Tibial nerve (tissue), 4 donors: Measurements from ENCODE around the gene FAT1.

ENCODE experiments used
- EP300 ChIP-seq, 2 donors: sonication (generic); formaldehyde crosslinking; IDR thresholded peaks; one replicate each; pipeline ENCODE4 v1.6.1; 2017; ENCODE audit warnings: antibody characterized with exemption in 2 of 2, mild to moderate bottlenecking in 1 of 2
- POLR2A ChIP-seq, 2 donors: fragments of 450-650 bp; IDR thresholded peaks; one replicate each; pipeline ENCODE4 v1.6.1; 2017; ENCODE audit warnings: antibody characterized with exemption in 2 of 2, mild to moderate bottlenecking in 2 of 2, moderate library complexity in 2 of 2
- TF ChIP-seq, protein P1 (sequence below), 5 experiments: fragments of 200-600 bp in 3 of 5; fragments of 450-650 bp in 2 of 5; sonication (generic) in 3 of 5; IDR thresholded peaks; one replicate each; pipeline ENCODE4 v1.5.1; 2016 to 2019; ENCODE audit warnings: antibody characterized with exemption in 5 of 5, mild to moderate bottlenecking in 3 of 5, moderate library complexity in 2 of 5

DNA sequence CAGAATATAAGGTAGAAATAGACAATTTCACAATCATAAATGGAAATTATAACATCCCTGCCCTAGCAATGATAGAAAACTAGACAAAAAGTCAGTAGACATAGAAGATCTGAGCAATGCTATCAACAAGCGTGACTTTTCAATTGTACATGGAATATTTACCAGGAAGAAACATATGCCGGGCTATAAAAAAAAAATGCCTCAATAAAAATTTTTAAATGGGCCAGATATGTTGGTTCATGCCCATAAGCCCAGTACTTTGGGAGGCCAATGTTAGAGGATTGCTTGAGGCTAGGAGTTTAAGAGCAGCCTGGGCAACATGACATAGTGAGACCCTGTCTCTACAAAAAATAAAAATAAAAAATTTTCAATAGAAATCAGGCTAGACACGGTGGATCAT, 163.0 kb downstream of the FAT1 start:
- no peak for TF ChIP-seq POLR2A (IDR thresholded peaks at IDR 0.05)
- TF ChIP-seq, protein P1, sequence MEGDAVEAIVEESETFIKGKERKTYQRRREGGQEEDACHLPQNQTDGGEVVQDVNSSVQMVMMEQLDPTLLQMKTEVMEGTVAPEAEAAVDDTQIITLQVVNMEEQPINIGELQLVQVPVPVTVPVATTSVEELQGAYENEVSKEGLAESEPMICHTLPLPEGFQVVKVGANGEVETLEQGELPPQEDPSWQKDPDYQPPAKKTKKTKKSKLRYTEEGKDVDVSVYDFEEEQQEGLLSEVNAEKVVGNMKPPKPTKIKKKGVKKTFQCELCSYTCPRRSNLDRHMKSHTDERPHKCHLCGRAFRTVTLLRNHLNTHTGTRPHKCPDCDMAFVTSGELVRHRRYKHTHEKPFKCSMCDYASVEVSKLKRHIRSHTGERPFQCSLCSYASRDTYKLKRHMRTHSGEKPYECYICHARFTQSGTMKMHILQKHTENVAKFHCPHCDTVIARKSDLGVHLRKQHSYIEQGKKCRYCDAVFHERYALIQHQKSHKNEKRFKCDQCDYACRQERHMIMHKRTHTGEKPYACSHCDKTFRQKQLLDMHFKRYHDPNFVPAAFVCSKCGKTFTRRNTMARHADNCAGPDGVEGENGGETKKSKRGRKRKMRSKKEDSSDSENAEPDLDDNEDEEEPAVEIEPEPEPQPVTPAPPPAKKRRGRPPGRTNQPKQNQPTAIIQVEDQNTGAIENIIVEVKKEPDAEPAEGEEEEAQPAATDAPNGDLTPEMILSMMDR (IDR thresholded peaks at IDR 0.05): no peak
- no peak for TF ChIP-seq EP300 (IDR thresholded peaks at IDR 0.05)
